Lower lobe of right lung (tissue), 2 donors: ENCODE measurements around the gene MRPL42. TPM values are rescaled to one million over a fixed set of nuclear protein-coding genes. Genes with fewer than 3 reads are reported as not detected.

ENCODE experiments used
- ATAC-seq, 2 donors: fragments of 200-7000 bp; cut with Tn5 transposase; one replicate each; pipeline ENCODE4 v1.9.1; 2020 to 2022; ENCODE audit warnings: mild to moderate bottlenecking in 2 of 2, moderate library complexity in 2 of 2
- DNase-seq: peaks from one replicate; pipeline ENCODE4 v3.0.0-alpha.2; 2020
- H3K27ac ChIP-seq: fragments of 200-600 bp; one replicate; pipeline ENCODE4 v1.8.0; 2022
- H3K27me3 ChIP-seq: fragments of 200-600 bp; one replicate; pipeline ENCODE4 v1.8.0; 2022; ENCODE audit warnings: low read depth
- H3K36me3 ChIP-seq: fragments of 200-600 bp; one replicate; pipeline ENCODE4 v1.8.0; 2022; ENCODE audit warnings: mild to moderate bottlenecking
- H3K4me1 ChIP-seq: fragments of 200-600 bp; one replicate; pipeline ENCODE4 v1.8.0; 2022
- H3K4me3 ChIP-seq: fragments of 200-600 bp; one replicate; pipeline ENCODE4 v1.8.0; 2022; ENCODE audit warnings: mild to moderate bottlenecking
- H3K9me3 ChIP-seq: fragments of 200-600 bp; one replicate; pipeline ENCODE4 v1.8.0; 2022
- CTCF ChIP-seq: fragments of 200-600 bp; IDR thresholded peaks from one replicate; pipeline ENCODE4 v1.8.0; 2022; ENCODE audit warnings: antibody characterized with exemption, mild to moderate bottlenecking
- intact Hi-C: fragments of 100-400 bp; cut with DNase I; formaldehyde crosslinking; loops from one replicate; pipeline ENCODE4 v1.11.0; 2022
- total RNA-seq: library from RNA; stranded (reverse); fragmentation: NEBNext Ultra II Directional; extraction: Animal tissue kit (Norgen Biotek cat#: 25700); gene quantifications from one replicate; pipeline ENCODE4 v1.2.1, GENCODE V29; 2021
- donor health status: DM: no; HTN: yes; CAD: no; lungs with severe emphysema.

The MRPL42 gene
- total RNA-seq, 1 donor from 2014 or later, result 44.4 TPM

DNA sequence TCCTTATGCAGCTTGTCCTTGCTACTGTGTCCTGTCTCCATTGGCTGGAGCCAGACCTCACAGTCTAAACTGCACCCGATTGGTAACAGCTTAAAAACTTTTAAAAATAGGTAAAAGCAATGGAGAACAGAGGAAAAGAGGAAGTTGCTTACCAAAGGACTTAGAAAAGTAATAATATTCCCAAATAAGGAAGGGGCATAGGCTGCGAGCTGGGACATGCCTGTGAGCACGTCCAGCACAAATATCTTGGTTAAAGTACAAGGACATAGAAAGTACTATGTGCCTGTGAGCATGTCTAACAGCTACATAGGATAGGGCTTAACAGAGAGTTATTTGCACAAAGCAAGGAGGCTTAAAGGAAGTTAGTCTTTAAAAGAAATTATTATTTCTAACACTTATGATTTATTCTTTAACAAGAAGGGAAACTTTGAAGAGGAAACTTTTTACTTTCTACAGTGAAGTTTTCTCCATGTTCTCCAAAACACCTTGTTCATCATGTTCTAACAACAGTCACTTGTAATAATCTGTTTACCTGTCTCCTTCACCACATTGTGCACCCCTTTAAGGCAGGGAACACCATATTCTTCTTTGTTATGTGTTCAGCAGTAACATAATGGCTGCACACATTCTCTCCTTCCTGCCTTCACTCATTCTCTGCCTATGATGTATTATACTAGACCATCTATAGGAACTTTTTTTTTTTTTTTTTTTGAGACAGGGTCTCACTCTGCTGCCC, 15.7 kb upstream of the MRPL42 start:
- intact Hi-C loops, result no loop called here

GRCh38 chr12:93453633-93454032, 13.7 kb upstream of the MRPL42 start:
- ATAC-seq, result no peak
- Histone ChIP-seq H3K36me3 (no peaks in the 10 kb centered on the region), H3K27me3 (no peaks in the 10 kb centered on the region), H3K4me3 (no peak overlapping the region), H3K4me1 (no peaks in the 10 kb centered on the region), H3K9me3 (no peaks in the 10 kb centered on the region), H3K27ac (no peak overlapping the region)
- no peak for TF ChIP-seq CTCF
- no peak for DNase-seq
- intact Hi-C loops, result no loop called here

More for the DNA sequence above, 15.7 kb upstream of the MRPL42 start:
- no peak for TF ChIP-seq CTCF
- ATAC-seq (no peak), DNase-seq (no peak)
- Histone ChIP-seq H3K27me3 (no peaks in the 10 kb centered on the region), H3K27ac (no peak overlapping the region), H3K9me3 (no peaks in the 10 kb centered on the region), H3K4me3 (no peak overlapping the region), H3K4me1 (peaks cover 5% of the 10 kb centered on the region), H3K36me3 (no peaks in the 10 kb centered on the region)

DNA sequence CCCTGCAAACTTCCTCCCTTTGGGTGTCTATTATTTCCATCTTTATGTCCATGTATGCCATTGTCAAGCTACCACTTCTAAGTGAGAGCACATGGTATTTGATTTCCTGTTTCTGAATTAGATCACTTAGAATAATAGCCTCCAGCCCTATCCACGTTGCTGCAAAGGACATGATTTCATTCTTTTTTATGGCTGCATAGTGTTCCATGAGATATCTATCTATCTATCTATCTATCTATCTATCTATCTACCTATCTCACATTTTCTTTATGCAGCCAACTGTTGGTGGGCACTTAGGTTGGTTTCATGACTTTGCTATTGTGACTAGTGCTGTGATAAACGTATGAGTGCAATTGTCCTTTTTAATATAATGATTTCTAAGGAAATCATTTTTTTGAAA, 11.2 kb upstream of the MRPL42 start:
- Histone ChIP-seq H3K4me3 (no peak overlapping the region), H3K27ac (no peak overlapping the region), H3K9me3 (no peaks in the 10 kb centered on the region), H3K4me1 (peaks cover 4% of the 10 kb centered on the region), H3K27me3 (no peaks in the 10 kb centered on the region), H3K36me3 (no peaks in the 10 kb centered on the region)
- no peak for TF ChIP-seq CTCF
- ATAC-seq (no peak), DNase-seq (no peak)
- intact Hi-C loops, result no loop called here

- no peak for DNase-seq
Measured at GRCh38 chr12:93459097-93459496, 8.2 kb upstream of the MRPL42 start.

DNA sequence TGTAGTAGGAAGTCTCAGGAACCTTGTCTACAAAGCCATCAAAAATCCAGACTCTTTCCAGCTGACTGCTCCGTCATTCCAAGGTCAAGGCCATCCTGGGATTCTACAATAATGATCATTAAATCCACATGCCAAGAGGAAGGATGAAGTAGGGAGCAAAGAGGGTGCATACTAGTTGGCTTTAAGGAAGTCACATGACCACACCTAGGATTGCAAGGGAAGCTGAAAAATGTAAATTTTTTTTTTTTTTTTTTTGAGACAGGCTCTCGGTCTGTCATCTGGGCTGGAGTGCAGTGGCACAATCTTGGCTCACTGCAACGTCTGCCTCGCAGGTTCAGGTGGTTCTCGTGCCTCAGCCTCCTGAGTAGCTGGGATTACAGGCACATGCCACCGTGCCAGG, 7.3 kb upstream of the MRPL42 start:
- Histone ChIP-seq H3K9me3 (no peaks in the 10 kb centered on the region), H3K36me3 (no peaks in the 10 kb centered on the region), H3K27ac (no peak overlapping the region), H3K4me1 (peaks cover 4% of the 10 kb centered on the region), H3K4me3 (no peak overlapping the region), H3K27me3 (no peaks in the 10 kb centered on the region)
- intact Hi-C loops, result no loop called here
- DNase-seq (no peak), ATAC-seq (no peak)
- TF ChIP-seq CTCF, result no peak

More at GRCh38 chr12:93459097-93459496, 8.2 kb upstream of the MRPL42 start:
- H3K4me3 ChIP-seq, result no peak overlapping the region
- no peaks in the 10 kb centered on the region for H3K27me3 ChIP-seq
- H3K9me3 ChIP-seq, result no peaks in the 10 kb centered on the region
- no peak overlapping the region for H3K27ac ChIP-seq
- H3K4me1 ChIP-seq, result peaks cover 4% of the 10 kb centered on the region
- H3K36me3 ChIP-seq, result no peaks in the 10 kb centered on the region
- ATAC-seq, result no peak
- TF ChIP-seq CTCF, result no peak
- intact Hi-C loops, result no loop called here
